ENCODE data around the gene SLC7A4. TPM values are rescaled to one million over a fixed set of nuclear protein-coding genes. Genes with fewer than 3 reads are reported as not detected.
"Not testable (repeated sequence)": the region's sequence is repeated elsewhere in the genome, so short reads cannot be mapped to it uniquely, and the experiment has no call there.

Gene SLC7A4
- total RNA-seq, 1 donor from 2014 or later: 0.59 TPM

DNA sequence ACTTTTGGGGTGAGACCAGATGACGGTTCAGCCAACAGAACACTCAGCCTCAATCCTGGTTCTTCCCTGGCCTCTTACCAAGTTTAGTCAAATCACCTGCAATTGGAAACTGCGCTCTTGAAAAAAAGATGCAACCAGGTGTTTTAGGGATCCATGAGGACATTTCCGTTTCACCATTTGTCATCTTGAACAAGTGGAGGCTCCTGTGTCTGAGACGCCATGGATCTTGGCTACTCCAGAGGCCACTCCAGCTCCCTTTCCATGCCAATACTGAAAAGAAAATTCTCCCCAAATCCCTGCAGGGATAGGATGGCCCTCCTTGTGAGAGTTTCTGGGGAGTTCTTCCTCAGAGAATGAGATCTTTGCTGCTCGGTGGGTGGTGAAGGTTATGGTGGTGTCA is 41.1 kb upstream of the SLC7A4 start:
- Mint-ChIP-seq H3K36me3 (ENCODE audit: unreplicated experiment) (peaks cover 6% of the 10 kb centered on the region), H3K27ac (ENCODE audit: unreplicated experiment) (no peak overlapping the region), H3K27me3 (ENCODE audit: unreplicated experiment) (peaks cover 5% of the 10 kb centered on the region), H3K4me3 (ENCODE audit: unreplicated experiment) (no peak overlapping the region), H3K9me3 (ENCODE audit: unreplicated experiment) (peaks cover 3% of the 10 kb centered on the region), H3K4me1 (ENCODE audit: low read depth, unreplicated experiment) (no peaks in the 10 kb centered on the region)
- TF ChIP-seq, protein P1, sequence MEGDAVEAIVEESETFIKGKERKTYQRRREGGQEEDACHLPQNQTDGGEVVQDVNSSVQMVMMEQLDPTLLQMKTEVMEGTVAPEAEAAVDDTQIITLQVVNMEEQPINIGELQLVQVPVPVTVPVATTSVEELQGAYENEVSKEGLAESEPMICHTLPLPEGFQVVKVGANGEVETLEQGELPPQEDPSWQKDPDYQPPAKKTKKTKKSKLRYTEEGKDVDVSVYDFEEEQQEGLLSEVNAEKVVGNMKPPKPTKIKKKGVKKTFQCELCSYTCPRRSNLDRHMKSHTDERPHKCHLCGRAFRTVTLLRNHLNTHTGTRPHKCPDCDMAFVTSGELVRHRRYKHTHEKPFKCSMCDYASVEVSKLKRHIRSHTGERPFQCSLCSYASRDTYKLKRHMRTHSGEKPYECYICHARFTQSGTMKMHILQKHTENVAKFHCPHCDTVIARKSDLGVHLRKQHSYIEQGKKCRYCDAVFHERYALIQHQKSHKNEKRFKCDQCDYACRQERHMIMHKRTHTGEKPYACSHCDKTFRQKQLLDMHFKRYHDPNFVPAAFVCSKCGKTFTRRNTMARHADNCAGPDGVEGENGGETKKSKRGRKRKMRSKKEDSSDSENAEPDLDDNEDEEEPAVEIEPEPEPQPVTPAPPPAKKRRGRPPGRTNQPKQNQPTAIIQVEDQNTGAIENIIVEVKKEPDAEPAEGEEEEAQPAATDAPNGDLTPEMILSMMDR (IDR thresholded peaks at IDR 0.05; ENCODE audit: partially characterized antibody, unreplicated experiment): no peak
- no peak for DNase-seq

DNA sequence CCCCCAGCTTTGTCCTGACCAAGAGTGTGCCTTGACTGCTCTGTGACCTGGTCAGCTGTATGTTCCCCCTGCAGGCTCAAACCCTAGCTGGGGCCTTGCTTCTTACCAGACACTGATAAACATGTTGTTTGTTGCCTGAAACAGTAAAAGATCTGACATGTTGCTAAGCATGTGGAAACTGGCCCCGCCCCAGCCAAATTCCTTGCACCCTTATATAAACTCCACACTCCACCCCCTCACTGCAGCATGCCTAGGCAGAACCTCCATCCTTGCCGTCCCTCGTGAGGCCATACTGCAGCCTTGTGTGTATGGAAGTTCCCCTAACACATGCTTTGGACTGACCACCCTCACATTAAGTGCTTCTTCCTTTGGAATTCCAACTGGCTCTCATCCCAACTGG is 40.7 kb upstream of the SLC7A4 start:
- peaks cover 3% of the 10 kb centered on the region for H3K9me3 Mint-ChIP-seq (ENCODE audit: unreplicated experiment)
- TF ChIP-seq, protein P1 (IDR thresholded peaks at IDR 0.05; ENCODE audit: partially characterized antibody, unreplicated experiment): no peak
- no peak overlapping the region for H3K4me3 Mint-ChIP-seq (ENCODE audit: unreplicated experiment)
- H3K27ac Mint-ChIP-seq (ENCODE audit: unreplicated experiment): no peak overlapping the region
- peaks cover 6% of the 10 kb centered on the region for H3K36me3 Mint-ChIP-seq (ENCODE audit: unreplicated experiment)
- no peak for DNase-seq
- no peaks in the 10 kb centered on the region for H3K4me1 Mint-ChIP-seq (ENCODE audit: low read depth, unreplicated experiment)
- peaks cover 5% of the 10 kb centered on the region for H3K27me3 Mint-ChIP-seq (ENCODE audit: unreplicated experiment)

DNA sequence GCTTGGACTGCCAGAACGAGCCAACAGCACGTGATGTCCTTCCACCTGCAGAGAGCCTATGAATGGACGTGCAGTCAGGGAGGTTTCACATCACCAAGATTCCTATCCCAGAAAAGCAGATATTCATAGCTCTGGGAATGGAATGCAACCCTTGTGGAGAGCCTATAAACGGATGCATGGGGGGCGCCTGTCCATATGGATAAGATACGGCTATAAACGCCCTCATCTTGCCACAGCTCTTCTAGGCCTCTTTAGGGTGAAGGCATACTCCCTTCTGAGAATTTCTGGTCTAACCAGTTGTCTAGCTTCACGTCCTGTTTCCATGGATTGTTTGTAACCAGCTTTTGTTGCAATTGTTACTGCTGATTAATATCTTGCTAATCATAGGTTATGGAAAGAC is 39.4 kb upstream of the SLC7A4 start:
- not testable (repeated sequence) for H3K9me3 Mint-ChIP-seq (ENCODE audit: unreplicated experiment); H3K4me1 Mint-ChIP-seq (ENCODE audit: low read depth, unreplicated experiment); H3K4me3 Mint-ChIP-seq (ENCODE audit: unreplicated experiment); H3K27me3 Mint-ChIP-seq (ENCODE audit: unreplicated experiment); DNase-seq; H3K36me3 Mint-ChIP-seq (ENCODE audit: unreplicated experiment); H3K27ac Mint-ChIP-seq (ENCODE audit: unreplicated experiment)

DNA sequence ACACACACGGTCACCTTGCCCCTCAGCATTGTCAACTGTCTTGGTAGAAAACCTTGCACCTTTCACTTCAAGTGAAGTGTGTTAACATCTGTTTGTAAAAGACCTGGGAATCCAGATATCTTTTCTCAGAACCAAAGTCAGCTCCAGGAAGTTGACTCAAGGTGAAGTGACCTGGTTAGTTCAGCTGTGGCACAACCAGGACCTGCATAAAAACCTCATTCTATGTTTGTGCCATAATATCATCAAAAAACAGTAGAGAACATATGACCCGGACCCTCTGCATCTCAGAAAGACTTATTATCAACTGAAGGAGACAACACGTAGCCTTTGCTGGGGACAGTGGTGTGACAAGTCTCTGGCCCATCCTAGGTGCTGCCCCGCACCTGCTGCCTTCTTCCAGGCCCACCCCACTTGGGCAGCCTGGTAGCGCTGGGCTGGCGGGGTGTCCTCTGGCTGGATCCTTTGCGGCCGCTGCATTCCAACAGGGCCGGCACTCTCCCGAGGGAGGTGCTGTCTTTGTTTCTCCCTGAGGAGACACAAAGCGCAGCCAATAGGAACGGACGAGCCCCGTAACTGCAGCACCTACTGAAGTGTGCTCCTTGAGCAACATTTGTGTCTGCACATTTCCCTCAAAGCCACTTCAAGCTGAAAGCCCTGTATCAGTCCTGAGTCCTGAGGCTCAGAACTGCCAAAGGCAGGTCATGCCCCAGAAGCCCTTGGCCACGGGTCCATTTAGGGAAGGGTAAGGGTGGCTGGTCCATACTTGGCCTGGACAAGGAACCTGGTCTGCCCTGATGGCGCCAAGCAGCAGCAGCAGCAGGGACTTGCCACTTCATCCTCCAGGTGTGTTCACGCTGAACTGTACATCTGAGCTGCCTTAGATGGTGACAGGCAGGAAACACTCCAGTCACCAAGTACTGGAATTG is 38.6 kb upstream of the SLC7A4 start:
- Mint-ChIP-seq H3K27me3 (ENCODE audit: unreplicated experiment) (peaks cover 5% of the 10 kb centered on the region), H3K9me3 (ENCODE audit: unreplicated experiment) (peaks cover 3% of the 10 kb centered on the region), H3K4me1 (ENCODE audit: low read depth, unreplicated experiment) (no peaks in the 10 kb centered on the region), H3K36me3 (ENCODE audit: unreplicated experiment) (peaks cover 6% of the 10 kb centered on the region), H3K4me3 (ENCODE audit: unreplicated experiment) (no peak overlapping the region), H3K27ac (ENCODE audit: unreplicated experiment) (no peak overlapping the region)
- DNase-seq: no peak
- TF ChIP-seq, protein P1 (IDR thresholded peaks at IDR 0.05; ENCODE audit: partially characterized antibody, unreplicated experiment): no peak

DNA sequence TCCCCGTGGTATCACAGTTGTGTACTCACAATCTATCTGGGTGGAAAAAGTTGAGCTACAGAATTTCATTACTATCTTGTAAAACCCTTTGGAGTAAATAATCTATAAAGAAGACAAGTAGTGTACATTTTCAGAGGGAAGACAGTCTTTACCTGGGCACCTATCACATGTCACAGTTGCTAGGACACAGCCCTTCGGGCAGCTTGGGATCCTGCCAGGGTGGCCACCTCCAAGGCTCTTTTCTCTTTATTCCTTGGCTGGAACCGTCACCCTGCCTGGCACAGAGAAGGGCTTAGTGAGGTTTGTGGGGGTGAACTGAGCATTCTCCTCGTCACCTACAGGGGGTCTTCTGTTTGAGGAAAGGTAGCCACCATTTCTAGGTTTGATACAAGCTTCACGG is 37.0 kb upstream of the SLC7A4 start:
- no peak overlapping the region for H3K27ac Mint-ChIP-seq (ENCODE audit: unreplicated experiment)
- DNase-seq: no peak
- TF ChIP-seq, protein P1 (IDR thresholded peaks at IDR 0.05; ENCODE audit: partially characterized antibody, unreplicated experiment): no peak
- H3K27me3 Mint-ChIP-seq (ENCODE audit: unreplicated experiment): peaks cover 5% of the 10 kb centered on the region
- H3K36me3 Mint-ChIP-seq (ENCODE audit: unreplicated experiment): peaks cover 6% of the 10 kb centered on the region
- no peak overlapping the region for H3K4me3 Mint-ChIP-seq (ENCODE audit: unreplicated experiment)
- H3K9me3 Mint-ChIP-seq (ENCODE audit: unreplicated experiment): peaks cover 3% of the 10 kb centered on the region
- H3K4me1 Mint-ChIP-seq (ENCODE audit: low read depth, unreplicated experiment): no peaks in the 10 kb centered on the region
